Uterus (tissue), 2 donors: Measurements from ENCODE around the gene TCF23.
"Not testable (repeated sequence)": the region's sequence is repeated elsewhere in the genome, so short reads cannot be mapped to it uniquely, and the experiment has no call there.

Source experiments
- CTCF ChIP-seq, 4 experiments: fragments of 200-600 bp in 2 of 4; fragments of 450-650 bp in 2 of 4; sonication (generic) in 2 of 4; IDR thresholded peaks; one replicate each; pipeline ENCODE4 v1.5.1; 2016 to 2019; ENCODE audit warnings: antibody characterized with exemption in 4 of 4, mild to moderate bottlenecking in 2 of 4, moderate library complexity in 1 of 4
- POLR2A ChIP-seq, 2 donors: fragments of 450-650 bp; IDR thresholded peaks; one replicate each; pipeline ENCODE4 v1.6.1; 2016; ENCODE audit warnings: antibody characterized with exemption in 2 of 2, mild to moderate bottlenecking in 1 of 2, moderate library complexity in 1 of 2

DNA sequence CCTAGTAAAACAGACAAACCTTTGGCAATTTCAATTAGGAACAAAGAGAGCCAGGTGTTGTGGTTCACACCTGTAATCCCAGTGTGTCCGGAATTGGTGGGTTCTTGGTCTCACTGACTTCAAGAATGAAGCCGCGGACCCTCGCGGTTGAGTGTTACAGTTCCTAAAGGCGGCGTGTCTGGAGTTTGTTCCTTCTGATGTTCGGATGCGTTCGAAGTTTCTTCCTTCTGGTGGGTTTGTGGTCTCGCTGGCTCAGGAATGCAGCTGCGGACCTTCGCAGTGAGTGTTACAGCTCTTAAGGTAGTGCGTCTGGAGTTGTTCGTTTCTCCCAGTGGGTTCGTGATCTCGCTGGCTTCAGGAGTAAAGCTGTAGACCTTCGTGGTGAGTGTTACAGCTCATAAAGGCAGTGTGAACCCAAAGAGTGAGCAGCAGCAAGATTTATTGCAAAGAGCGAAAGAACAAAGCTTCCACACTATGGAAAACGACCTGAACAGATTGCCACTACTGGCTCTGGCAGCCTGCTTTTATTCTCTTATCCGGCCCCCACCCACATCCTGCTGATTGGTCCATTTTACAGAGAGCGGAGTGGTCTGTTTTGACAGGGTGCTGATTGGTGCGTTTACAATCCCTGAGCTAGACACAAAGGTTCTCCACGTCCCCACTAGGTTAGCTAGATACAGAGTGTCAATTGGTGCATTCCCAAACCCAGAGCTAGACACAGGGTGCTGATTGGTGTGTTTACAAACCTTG is 38.0 kb upstream of the TCF23 start:
- not testable (repeated sequence) for TF ChIP-seq CTCF, POLR2A (IDR thresholded peaks at IDR 0.05)
